Measurements from ENCODE around the gene VPS51. TPM values are rescaled to one million over a fixed set of nuclear protein-coding genes. Genes with fewer than 3 reads are reported as not detected.

Gene VPS51
- total RNA-seq, 2 experiments from 2014 or later, result 99.2 to 104 TPM

GRCh38 chr11:65096926-65097325 is 912 bp downstream of the VPS51 start:
- CTCF ChIA-PET, result interaction anchor here (1.1 to 10.6 kb wide), 2 partner anchors 14 to 21 kb away, joined by 4 to 109 read pairs; partner anchors contain the start of genes TM7SF2 and ZNHIT2
- POLR2A ChIA-PET, result interaction anchor here (1.0 to 1.7 kb wide), 7 partner anchors 10 to 38 kb away, joined by 3 to 17 read pairs (median 6); partner anchors contain the start of genes CDCA5, FAU, MRPL49 and TM7SF2

DNA sequence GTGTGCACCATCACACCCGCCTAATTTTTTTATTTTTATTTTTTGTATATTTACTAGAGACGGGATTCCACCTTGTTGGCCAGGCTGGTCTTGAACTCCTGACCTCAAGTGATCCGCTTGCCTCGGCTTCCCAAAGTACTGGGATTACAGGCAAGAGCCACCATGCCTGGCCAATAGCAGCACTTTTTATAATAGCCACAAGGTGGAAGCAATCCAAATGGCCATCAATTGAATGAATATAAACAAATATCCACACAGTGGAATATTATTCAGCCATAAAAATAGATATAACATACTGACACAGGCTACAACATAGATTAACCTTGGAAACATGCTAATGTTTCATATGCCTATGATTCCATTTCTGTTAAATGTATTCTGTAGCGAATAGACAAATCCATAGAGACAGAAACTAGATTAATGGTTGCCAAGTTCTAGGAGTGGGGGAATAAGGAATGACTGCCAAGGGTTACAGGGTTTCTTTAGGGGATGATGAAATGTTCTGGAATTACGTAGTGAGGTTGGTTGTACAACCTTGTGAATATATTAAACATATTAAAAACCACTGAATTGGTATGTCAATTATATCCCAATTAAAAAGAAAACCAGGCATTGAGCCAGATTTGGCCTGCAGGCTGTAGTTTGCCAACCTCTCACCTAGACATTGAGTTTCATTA is 4.8 kb downstream of the VPS51 start:
- POLR2A ChIA-PET, result interaction anchor here (0.6 to 1.2 kb wide), 2 partner anchors 10 to 18 kb away, joined by 8 to 9 read pairs; no protein-coding TSS in a partner anchor
- CTCF ChIA-PET, result interaction anchor here (10.6 kb wide), 1 partner anchor 10 kb away, joined by 109 read pairs; the partner anchor contains the start of gene TM7SF2

- CTCF ChIA-PET, result interaction anchor here (0.7 to 10.6 kb wide), 5 partner anchors 9 to 209 kb away, joined by 3 to 109 read pairs (median 4); partner anchors contain the start of genes FAU, TM7SF2 and ZNHIT2
- POLR2A ChIA-PET, result interaction anchor here (1.2 kb wide), 1 partner anchor 8 kb away, joined by 9 read pairs; no protein-coding TSS in a partner anchor
Observed at GRCh38 chr11:65102142-65103095, 6.4 kb downstream of the VPS51 start.

GRCh38 chr11:65103476-65103875 is 7.5 kb downstream of the VPS51 start:
- POLR2A ChIA-PET, result interaction anchor here (0.6 kb wide), 1 partner anchor 399 kb away, joined by 3 read pairs; no protein-coding TSS in a partner anchor
- CTCF ChIA-PET, result interaction anchor here (2.1 to 10.6 kb wide), 2 partner anchors 7 to 14 kb away, joined by 5 to 109 read pairs; partner anchors contain the start of genes TM7SF2 and ZNHIT2

GRCh38 chr11:65104628-65105027 is 8.6 kb downstream of the VPS51 start:
- ChIA-PET POLR2A (no interaction called here), CTCF (interaction anchor here (10.6 kb wide), 1 partner anchor 6 kb away, joined by 109 read pairs; the partner anchor contains the start of gene TM7SF2)

- CTCF ChIA-PET, result interaction anchor here (1.8 to 7.4 kb wide), 2 partner anchors 8 to 10 kb away, joined by 7 to 109 read pairs; partner anchors contain the start of genes VPS51 and ZNHIT2
- POLR2A ChIA-PET, result no interaction called here
Observed at GRCh38 chr11:65107078-65107477, 11.1 kb downstream of the VPS51 start.

DNA sequence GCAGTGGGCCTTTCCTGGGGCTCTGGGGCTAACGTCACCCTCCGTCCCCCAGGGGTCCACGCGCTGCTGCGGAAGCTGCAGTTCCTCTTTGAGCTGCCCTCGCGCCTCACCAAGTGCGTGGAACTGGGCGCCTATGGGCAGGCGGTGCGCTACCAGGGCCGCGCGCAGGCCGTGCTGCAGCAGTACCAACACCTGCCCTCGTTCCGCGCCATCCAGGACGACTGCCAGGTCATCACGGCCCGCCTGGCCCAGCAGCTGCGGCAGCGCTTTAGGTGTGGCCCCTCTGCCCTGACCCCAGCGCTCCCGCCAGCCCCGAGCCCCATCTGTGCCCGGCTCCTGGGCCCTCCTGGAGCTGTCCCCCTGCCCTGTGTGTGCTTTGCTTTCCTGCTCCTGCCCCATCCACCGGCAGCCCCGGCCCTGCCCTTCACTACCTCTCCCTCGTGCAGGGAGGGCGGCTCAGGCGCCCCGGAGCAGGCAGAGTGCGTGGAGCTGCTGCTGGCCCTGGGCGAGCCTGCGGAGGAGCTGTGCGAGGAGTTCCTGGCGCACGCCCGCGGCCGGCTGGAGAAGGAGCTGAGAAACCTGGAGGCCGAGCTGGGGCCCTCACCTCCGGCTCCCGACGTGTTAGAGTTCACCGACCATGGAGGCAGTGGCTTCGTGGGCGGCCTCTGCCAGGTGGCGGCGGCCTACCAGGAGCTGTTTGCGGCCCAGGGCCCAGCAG is 11.9 kb downstream of the VPS51 start:
- ChIA-PET POLR2A (interaction anchor here (1.2 kb wide), 1 partner anchor 10 kb away, joined by 3 read pairs; no protein-coding TSS in a partner anchor), CTCF (interaction anchor here (1.8 to 7.4 kb wide), 2 partner anchors 9 kb away, joined by 7 to 109 read pairs; partner anchors contain the start of genes VPS51 and ZNHIT2)

DNA sequence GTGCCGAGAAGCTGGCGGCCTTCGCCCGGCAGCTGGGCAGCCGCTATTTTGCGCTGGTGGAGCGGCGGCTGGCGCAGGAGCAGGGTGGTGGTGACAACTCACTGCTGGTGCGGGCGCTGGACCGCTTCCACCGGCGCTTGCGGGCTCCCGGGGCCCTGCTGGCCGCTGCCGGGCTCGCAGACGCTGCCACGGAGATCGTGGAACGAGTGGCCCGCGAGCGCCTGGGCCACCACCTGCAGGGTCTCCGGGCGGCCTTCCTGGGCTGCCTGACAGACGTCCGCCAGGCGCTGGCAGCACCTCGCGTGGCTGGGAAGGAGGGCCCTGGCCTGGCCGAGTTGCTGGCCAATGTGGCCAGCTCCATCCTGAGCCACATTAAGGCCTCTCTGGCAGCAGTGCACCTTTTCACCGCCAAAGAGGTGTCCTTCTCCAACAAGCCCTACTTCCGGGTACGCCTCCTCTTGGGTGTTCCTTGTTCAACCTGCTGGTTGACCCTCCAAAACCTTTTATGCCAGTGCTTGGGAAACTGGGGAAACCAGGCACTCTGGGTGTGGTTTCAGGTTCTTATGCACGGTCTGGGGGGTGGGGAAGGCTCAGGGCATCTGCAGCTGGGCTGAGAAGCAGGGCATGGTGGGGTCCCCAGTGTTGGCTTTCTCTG is 12.6 kb downstream of the VPS51 start:
- ChIA-PET POLR2A (interaction anchor here (1.2 kb wide), 1 partner anchor 10 kb away, joined by 3 read pairs; no protein-coding TSS in a partner anchor), CTCF (interaction anchor here (1.0 to 7.4 kb wide), 3 partner anchors 8 to 263 kb away, joined by 3 to 109 read pairs (median 7); partner anchors contain the start of genes VPS51 and ZNHIT2)

DNA sequence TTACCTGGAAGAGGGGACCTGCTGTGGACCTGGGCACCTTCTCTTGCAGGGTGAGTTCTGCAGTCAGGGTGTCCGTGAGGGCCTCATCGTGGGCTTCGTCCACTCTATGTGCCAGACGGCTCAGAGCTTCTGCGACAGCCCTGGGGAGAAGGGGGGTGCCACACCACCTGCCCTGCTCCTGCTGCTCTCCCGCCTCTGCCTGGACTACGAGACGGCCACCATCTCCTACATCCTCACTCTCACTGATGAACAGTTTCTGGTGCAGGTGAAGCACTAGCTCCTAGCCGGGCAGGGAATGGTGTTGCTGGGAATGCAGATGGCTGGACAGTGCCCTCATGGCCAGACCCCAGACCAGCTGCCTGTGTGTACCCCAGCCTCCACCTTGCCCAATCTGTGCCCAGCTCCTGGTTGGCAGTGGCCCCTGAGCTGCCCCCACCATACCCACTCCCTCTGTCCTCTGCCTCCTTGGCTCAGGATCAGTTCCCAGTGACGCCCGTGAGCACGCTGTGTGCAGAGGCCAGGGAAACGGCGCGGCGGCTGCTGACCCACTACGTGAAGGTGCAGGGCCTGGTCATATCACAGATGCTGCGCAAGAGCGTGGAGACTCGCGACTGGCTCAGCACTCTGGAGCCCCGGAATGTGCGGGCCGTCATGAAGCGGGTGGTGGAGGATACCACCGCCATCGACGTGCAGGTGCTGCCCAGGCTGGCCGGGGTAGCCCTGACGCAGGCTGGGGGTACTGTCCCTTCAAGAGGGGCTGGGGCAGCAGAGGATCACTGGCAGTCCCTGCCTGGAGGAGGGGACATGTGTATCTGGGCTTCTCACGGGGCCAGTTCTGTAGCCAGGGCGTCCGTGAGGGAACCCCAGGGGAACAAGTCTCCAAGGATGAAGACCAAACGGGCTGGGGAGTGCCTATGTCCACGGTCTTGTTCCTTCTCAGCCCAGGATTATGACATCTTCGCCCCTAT is 13.5 kb downstream of the VPS51 start:
- POLR2A ChIA-PET, result interaction anchor here (1.2 to 3.9 kb wide), 3 partner anchors 8 to 12 kb away, joined by 3 to 15 read pairs (median 9); partner anchors contain the start of genes FAU and MRPL49
- CTCF ChIA-PET, result interaction anchor here (0.5 to 7.4 kb wide), 11 partner anchors 10 to 264 kb away, joined by 3 to 109 read pairs (median 4); partner anchors contain the start of genes CAPN1, DPF2, FAU and MRPL49

- ChIA-PET POLR2A (interaction anchor here (1.9 to 3.9 kb wide), 3 partner anchors 9 to 14 kb away, joined by 9 to 17 read pairs (median 15); partner anchors contain the start of genes FAU, MRPL49 and VPS51), CTCF (interaction anchor here (0.5 to 7.4 kb wide), 19 partner anchors 9 to 249 kb away, joined by 3 to 109 read pairs (median 3); partner anchors contain the start of genes CAPN1, DPF2, FAU and MRPL49)
Observed at GRCh38 chr11:65110354-65110861, 14.4 kb downstream of the VPS51 start.

- POLR2A ChIA-PET, result interaction anchor here (0.6 to 3.9 kb wide), 5 partner anchors 10 to 66 kb away, joined by 5 to 17 read pairs (median 9); partner anchors contain the start of genes FAU, MRPL49 and VPS51
- CTCF ChIA-PET, result interaction anchor here (0.9 to 7.4 kb wide), 18 partner anchors 8 to 249 kb away, joined by 3 to 109 read pairs (median 3); partner anchors contain the start of genes ARL2, CAPN1, DPF2 and FAU
Observed at GRCh38 chr11:65111159-65111743, 15.2 kb downstream of the VPS51 start.

DNA sequence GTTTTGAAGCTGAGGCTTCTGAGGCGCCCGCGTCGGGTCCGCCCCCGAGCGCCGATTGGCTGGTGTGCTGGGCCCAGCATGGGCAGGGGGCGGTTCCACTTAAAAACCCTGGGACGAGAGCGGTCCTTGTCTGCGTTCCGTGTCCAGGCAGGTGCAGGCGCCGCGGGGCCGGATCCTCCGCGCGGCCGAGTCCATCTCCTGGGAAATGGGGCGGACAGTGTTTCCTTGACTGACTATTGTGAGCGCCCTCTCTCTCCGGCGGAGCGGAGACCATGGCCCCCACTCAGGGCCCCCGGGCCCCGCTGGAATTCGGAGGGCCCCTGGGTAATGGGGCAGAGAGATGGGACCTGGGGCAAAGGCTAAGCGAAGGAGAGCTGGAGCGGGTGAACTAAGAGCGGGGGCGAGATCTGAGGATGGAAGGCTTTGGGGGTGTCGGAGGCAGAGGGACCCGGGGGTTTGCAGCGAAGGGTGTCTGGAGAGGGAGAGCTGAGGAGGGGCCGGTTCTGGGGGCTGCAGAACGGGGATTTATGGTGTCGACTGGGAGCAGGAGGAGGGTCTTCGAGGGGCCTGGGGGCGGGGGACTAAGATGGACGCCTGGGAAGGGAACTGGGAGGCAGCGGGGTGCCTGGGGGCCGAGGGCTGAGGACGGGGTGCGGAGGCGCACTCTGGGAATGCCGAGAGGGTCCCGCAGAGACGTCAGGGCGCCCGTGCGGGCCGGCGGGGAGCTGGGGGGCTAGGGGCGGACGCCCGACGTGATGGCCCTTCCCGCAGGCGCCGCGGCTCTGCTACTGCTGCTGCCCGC is 15.9 kb downstream of the VPS51 start, which contains the start of gene TM7SF2:
TSS of gene TM7SF2 (plus strand) at position 129 of the 802 bp plus-strand sequence. CDS start at position 273, 144 bp downstream.
- ChIA-PET CTCF (interaction anchor here (0.8 to 7.4 kb wide), 20 partner anchors 8 to 263 kb away, joined by 3 to 109 read pairs (median 3); partner anchors contain the start of genes ARL2, CAPN1, FAU and MRPL49), POLR2A (interaction anchor here (0.6 to 3.9 kb wide), 5 partner anchors 9 to 65 kb away, joined by 5 to 17 read pairs (median 9); partner anchors contain the start of genes FAU, MRPL49 and VPS51)

DNA sequence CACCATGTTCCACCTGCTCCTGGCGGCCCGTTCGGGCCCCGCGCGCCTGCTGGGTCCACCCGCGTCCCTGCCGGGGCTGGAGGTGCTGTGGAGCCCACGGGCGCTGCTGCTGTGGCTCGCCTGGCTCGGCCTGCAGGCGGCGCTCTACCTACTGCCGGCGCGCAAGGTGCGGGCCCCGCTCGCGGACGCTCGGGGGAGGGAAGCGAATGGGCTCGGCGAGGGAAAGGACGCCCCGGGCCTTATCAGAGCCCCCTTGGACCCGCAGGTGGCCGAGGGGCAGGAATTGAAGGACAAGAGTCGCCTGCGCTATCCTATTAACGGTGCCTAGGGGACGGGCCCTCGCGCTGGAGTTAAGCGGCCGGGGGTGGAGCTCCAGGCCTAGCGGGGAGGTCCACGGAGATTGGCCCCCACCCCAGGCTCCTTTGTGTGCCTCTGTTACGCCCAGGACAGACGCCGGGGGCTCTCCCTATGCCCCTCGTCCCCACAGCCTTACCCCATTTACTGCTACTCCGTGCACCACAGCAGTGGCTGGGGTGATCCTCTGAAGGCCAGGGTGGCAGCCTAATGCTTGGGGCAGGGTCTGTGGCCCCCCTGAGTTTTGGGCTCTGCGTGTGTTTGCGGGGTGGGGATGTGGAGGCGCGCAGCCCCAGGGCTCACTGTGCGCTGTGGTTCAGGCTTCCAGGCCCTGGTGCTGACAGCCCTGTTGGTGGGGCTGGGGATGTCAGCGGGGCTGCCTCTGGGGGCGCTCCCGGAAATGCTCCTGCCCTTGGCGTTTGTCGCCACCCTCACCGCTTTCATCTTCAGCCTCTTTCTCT is 16.7 kb downstream of the VPS51 start:
- CTCF ChIA-PET, result interaction anchor here (0.8 to 7.4 kb wide), 16 partner anchors 9 to 264 kb away, joined by 3 to 109 read pairs (median 3); partner anchors contain the start of genes ARL2, CAPN1, FAU and MRPL49
- POLR2A ChIA-PET, result interaction anchor here (0.8 to 3.9 kb wide), 3 partner anchors 9 to 16 kb away, joined by 3 to 17 read pairs (median 15); partner anchors contain the start of genes FAU, MRPL49 and VPS51
